HL-60 (cell line): ENCODE results near the gene SLCO2A1.

ENCODE experiments used
- POLR2AphosphoS5 ChIP-seq: IDR thresholded peaks from 2 replicates; pipeline ENCODE4 v1.6.1; 2012; ENCODE audit warnings: low read depth
- SPI1 ChIP-seq: IDR thresholded peaks from 2 replicates; pipeline ENCODE4 v1.6.1; 2012; ENCODE audit warnings: low read depth, mild to moderate bottlenecking, borderline replicate concordance
- TF ChIP-seq, protein P1 (sequence below): IDR thresholded peaks from one replicate; pipeline ENCODE4 v1.5.1; 2011; ENCODE audit warnings: low read length, control low read depth, inconsistent platforms; ENCODE audit not compliant: insufficient read depth
- TF ChIP-seq, protein P2 (sequence below): IDR thresholded peaks from 2 replicates; pipeline ENCODE4 v1.6.1; 2012; ENCODE audit warnings: low read depth; ENCODE audit not compliant: insufficient replicate concordance

DNA sequence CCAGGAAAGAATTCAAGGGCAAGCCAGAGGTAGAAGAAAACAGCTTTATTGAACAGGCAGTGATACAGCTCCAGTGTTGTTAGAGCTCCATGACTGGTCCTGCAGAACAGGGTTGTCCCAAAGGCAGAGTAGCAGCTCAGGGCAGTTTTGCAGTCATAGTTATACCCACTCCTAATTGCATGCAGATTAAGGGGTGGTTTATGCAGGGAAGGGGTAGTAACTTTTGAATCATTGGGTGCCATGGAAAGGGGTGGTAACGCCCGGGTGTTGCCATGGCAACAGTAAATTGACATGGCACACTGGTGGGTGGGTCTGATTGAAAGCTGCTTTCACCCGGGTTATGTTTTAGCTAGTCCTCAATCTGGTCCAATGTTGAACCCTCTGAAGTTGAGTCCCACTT lies 124.3 kb downstream of the SLCO2A1 start:
- TF ChIP-seq, protein P1, sequence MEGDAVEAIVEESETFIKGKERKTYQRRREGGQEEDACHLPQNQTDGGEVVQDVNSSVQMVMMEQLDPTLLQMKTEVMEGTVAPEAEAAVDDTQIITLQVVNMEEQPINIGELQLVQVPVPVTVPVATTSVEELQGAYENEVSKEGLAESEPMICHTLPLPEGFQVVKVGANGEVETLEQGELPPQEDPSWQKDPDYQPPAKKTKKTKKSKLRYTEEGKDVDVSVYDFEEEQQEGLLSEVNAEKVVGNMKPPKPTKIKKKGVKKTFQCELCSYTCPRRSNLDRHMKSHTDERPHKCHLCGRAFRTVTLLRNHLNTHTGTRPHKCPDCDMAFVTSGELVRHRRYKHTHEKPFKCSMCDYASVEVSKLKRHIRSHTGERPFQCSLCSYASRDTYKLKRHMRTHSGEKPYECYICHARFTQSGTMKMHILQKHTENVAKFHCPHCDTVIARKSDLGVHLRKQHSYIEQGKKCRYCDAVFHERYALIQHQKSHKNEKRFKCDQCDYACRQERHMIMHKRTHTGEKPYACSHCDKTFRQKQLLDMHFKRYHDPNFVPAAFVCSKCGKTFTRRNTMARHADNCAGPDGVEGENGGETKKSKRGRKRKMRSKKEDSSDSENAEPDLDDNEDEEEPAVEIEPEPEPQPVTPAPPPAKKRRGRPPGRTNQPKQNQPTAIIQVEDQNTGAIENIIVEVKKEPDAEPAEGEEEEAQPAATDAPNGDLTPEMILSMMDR: no peak
- TF ChIP-seq SPI1 (no peak), POLR2AphosphoS5 (no peak)
- TF ChIP-seq, protein P2, sequence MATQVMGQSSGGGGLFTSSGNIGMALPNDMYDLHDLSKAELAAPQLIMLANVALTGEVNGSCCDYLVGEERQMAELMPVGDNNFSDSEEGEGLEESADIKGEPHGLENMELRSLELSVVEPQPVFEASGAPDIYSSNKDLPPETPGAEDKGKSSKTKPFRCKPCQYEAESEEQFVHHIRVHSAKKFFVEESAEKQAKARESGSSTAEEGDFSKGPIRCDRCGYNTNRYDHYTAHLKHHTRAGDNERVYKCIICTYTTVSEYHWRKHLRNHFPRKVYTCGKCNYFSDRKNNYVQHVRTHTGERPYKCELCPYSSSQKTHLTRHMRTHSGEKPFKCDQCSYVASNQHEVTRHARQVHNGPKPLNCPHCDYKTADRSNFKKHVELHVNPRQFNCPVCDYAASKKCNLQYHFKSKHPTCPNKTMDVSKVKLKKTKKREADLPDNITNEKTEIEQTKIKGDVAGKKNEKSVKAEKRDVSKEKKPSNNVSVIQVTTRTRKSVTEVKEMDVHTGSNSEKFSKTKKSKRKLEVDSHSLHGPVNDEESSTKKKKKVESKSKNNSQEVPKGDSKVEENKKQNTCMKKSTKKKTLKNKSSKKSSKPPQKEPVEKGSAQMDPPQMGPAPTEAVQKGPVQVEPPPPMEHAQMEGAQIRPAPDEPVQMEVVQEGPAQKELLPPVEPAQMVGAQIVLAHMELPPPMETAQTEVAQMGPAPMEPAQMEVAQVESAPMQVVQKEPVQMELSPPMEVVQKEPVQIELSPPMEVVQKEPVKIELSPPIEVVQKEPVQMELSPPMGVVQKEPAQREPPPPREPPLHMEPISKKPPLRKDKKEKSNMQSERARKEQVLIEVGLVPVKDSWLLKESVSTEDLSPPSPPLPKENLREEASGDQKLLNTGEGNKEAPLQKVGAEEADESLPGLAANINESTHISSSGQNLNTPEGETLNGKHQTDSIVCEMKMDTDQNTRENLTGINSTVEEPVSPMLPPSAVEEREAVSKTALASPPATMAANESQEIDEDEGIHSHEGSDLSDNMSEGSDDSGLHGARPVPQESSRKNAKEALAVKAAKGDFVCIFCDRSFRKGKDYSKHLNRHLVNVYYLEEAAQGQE: no peak
